ENCODE measurements around the gene CHURC1. TPM values are rescaled to one million over a fixed set of nuclear protein-coding genes. Genes with fewer than 3 reads are reported as not detected.

CHURC1 gene
- total RNA-seq, 4 donors from 2014 or later, result 88.0 to 183 (median 114) TPM

DNA sequence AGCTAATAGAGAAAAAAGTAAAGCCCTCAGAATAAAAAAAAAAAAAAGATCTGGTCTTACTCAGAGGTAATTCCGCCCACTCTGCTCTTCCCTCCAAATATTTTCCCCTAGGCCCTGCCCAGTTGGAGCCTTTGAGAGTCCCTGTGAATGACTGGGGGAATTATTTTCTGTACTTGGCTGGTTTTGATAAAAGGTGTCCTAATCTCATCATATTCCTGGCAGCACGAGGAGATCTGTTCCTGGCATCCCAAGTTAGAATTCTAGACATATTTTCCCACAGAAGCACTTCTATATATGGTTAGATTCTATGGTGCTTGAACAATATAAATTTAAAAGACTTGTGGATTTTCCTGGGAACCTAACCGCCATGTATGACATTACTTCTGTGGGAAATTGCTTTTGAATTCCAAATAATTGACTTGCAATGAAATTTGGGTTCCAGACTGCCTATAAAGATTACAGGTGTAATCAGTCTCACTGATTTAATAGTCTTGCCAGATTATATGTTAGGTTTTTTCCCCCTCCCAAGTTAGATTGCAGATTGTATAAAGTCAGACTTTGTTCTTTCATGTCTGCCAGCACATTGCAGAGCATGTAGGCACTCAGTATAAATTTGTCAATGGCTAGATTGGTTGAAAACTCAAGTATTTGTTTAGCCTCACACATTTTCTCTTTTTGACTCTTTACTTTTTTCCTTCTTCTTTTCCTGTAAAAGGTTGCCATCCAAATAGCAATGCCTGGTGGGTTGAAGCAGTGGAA lies 16.0 kb downstream of the CHURC1 start:
- TF ChIP-seq POLR2AphosphoS5 (IDR thresholded peaks at IDR 0.05), result peak; percentile 58
- TF ChIP-seq, protein P1, sequence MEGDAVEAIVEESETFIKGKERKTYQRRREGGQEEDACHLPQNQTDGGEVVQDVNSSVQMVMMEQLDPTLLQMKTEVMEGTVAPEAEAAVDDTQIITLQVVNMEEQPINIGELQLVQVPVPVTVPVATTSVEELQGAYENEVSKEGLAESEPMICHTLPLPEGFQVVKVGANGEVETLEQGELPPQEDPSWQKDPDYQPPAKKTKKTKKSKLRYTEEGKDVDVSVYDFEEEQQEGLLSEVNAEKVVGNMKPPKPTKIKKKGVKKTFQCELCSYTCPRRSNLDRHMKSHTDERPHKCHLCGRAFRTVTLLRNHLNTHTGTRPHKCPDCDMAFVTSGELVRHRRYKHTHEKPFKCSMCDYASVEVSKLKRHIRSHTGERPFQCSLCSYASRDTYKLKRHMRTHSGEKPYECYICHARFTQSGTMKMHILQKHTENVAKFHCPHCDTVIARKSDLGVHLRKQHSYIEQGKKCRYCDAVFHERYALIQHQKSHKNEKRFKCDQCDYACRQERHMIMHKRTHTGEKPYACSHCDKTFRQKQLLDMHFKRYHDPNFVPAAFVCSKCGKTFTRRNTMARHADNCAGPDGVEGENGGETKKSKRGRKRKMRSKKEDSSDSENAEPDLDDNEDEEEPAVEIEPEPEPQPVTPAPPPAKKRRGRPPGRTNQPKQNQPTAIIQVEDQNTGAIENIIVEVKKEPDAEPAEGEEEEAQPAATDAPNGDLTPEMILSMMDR (IDR thresholded peaks at IDR 0.05), result no peak
- no peak overlapping the region for H3K4me3 ChIP-seq
- no peaks in the 10 kb centered on the region for H3K27me3 ChIP-seq
- no peaks in the 10 kb centered on the region for H3K9me3 ChIP-seq
- peak overlapping the region; percentile 45 to 69 (median 56) for H3K27ac ChIP-seq
- peaks cover 0 to 38% (median 15%) of the 10 kb centered on the region in 3 donors for H3K4me1 ChIP-seq
- ATAC-seq, result peak; percentile 74
- H3K36me3 ChIP-seq, result peaks cover 0 to 84% of the 10 kb centered on the region in 2 donors
- WGBS, 2 donors (ENCODE audit: low coverage in 1 of 2), result 40 to 50% methylated on average over 3 of the region's 3 CpGs

DNA sequence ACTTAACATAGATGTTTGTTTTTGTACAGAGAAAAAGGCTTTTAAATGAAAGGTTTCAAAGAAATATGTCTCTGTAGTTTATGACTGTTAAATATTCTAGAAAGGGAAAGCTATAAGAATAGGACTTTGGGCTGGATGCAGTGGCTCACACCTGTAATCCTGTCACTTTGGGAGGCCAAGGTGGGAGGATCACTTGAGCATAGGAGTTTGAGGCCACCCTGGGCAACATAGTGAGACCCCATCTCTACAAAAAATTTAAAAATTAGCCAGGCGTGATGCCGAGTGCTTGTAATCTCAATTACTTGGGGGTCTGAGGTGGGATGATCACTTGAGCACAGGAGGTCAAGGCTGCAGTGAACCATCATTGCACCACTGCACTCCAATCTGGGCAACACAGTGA lies 16.9 kb downstream of the CHURC1 start:
- H3K4me3 ChIP-seq, result no peak overlapping the region
- H3K4me1 ChIP-seq, result peaks cover 0 to 47% (median 15%) of the 10 kb centered on the region in 3 donors
- no peaks in the 10 kb centered on the region for H3K27me3 ChIP-seq
- peak overlapping the region in 3 of 4 donors; percentile 55 to 69 (median 58) for H3K27ac ChIP-seq
- no peak for ATAC-seq
- H3K9me3 ChIP-seq, result no peaks in the 10 kb centered on the region
- 82 to 88% methylated on average over 2 of the region's 2 CpGs for WGBS, 2 donors (ENCODE audit: low coverage in 1 of 2)
- H3K36me3 ChIP-seq, result peaks cover 0 to 76% of the 10 kb centered on the region in 2 donors
- TF ChIP-seq, protein P1 (IDR thresholded peaks at IDR 0.05), result no peak
- no peak for TF ChIP-seq EP300 (IDR thresholded peaks at IDR 0.05)
- TF ChIP-seq POLR2A (IDR thresholded peaks at IDR 0.05), result no peak
- no peak for TF ChIP-seq POLR2AphosphoS5 (IDR thresholded peaks at IDR 0.05)

DNA sequence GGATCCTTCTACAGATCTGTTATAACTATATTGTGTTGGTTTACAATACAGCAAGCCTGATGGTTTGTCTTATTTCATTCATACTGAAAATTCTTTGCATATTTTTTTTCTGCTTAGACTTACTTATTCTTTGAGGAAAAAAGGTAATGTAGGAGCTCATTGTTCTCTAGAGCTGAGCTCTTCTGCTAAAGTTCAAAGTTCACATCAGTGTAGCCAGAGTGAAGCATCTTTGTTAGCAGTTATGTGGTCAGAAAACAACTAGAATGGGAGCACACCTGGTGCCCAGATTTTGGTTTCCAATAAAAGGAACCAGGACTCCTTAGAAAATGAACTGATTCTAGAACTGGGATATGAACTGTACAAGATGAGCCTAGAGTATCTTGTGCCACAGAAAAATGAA lies 18.0 kb downstream of the CHURC1 start:
- no peaks in the 10 kb centered on the region for H3K27me3 ChIP-seq
- H3K36me3 ChIP-seq, result peaks cover 0 to 65% of the 10 kb centered on the region in 2 donors
- no peak for TF ChIP-seq POLR2A (IDR thresholded peaks at IDR 0.05)
- no peak for TF ChIP-seq POLR2AphosphoS5 (IDR thresholded peaks at IDR 0.05)
- TF ChIP-seq, protein P1 (IDR thresholded peaks at IDR 0.05), result no peak
- TF ChIP-seq EP300 (IDR thresholded peaks at IDR 0.05), result no peak
- H3K4me1 ChIP-seq, result peaks cover 1 to 58% (median 19%) of the 10 kb centered on the region in 3 donors
- H3K4me3 ChIP-seq, result no peak overlapping the region
- H3K9me3 ChIP-seq, result no peaks in the 10 kb centered on the region
- no peak for ATAC-seq
- peak overlapping the region in 1 of 4 donors; percentile 3 for H3K27ac ChIP-seq

DNA sequence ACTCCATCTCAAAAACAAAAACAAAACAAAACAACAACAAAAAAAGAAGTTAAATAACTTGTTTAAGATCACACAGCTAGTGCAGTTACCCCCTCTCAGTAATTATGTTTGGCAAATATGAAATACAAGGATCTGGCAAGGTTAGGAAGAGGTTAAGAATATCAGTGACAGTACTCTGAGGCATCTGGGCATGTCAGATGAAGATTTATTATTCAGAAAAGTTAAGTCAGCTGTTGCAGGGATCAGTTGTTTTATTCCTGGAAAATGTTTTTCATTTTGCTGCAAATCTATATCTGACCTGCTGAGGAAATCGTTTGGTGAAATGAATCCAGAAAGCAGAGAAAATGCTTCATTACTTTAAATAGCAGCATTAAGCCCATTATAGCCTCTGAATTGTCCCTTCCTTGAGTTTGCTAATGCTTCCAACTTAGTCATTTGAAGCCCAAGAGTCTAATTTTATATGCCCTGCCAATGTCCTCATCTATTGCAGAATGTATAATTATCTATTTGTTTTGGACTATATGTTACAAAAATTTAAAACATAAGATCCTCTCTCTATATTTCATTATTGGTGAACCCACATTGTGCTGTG lies 20.2 kb downstream of the CHURC1 start:
- H3K27ac ChIP-seq, result no peak overlapping the region
- H3K27me3 ChIP-seq, result no peaks in the 10 kb centered on the region
- H3K4me1 ChIP-seq, result peaks cover 5 to 48% (median 14%) of the 10 kb centered on the region in 3 donors
- H3K9me3 ChIP-seq, result no peaks in the 10 kb centered on the region
- no peak for ATAC-seq
- TF ChIP-seq POLR2A (IDR thresholded peaks at IDR 0.05) (no peak), EP300 (IDR thresholded peaks at IDR 0.05) (no peak), POLR2AphosphoS5 (IDR thresholded peaks at IDR 0.05) (no peak)
- TF ChIP-seq, protein P1 (IDR thresholded peaks at IDR 0.05), result no peak
- peaks cover 0 to 62% of the 10 kb centered on the region in 2 donors for H3K36me3 ChIP-seq
- no peak overlapping the region for H3K4me3 ChIP-seq
- 44 to 47% methylated on average over 1 of the region's 1 CpG for WGBS, 2 donors (ENCODE audit: low coverage in 1 of 2)

DNA sequence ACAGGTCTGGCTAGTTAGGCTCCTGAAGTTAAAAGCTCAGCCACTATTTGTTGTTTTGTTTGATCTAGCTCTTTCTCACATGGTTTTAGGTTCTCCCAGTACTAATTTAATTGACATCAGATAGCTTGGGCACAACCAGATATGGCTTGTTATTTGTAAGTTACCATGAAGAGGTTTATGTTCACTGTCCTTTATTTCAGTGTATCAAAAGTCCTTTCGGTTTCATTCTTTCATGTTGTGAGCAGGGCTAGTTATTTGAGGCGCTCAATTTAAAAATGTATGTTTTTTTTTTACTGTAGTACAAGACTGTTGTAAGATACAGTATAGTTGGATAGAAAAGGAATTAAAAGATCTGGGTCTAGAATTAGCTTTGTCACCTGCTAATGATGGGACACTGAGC lies 21.3 kb downstream of the CHURC1 start:
- 66% methylated on average over 2 of the region's 2 CpGs; no CpG with 5 or more reads in 1 of the 2 donors for WGBS, 2 donors (ENCODE audit: low coverage in 1 of 2)

More for the DNA sequence above, 21.3 kb downstream of the CHURC1 start:
- H3K27ac ChIP-seq, result no peak overlapping the region
- TF ChIP-seq EP300 (IDR thresholded peaks at IDR 0.05) (no peak), POLR2A (IDR thresholded peaks at IDR 0.05) (no peak), POLR2AphosphoS5 (IDR thresholded peaks at IDR 0.05) (no peak)
- TF ChIP-seq, protein P1 (IDR thresholded peaks at IDR 0.05), result no peak
- H3K36me3 ChIP-seq, result peaks cover 0 to 70% of the 10 kb centered on the region in 2 donors
- peaks cover 5 to 37% (median 9%) of the 10 kb centered on the region in 3 donors for H3K4me1 ChIP-seq
- H3K9me3 ChIP-seq, result no peaks in the 10 kb centered on the region
- no peak for ATAC-seq
- no peak overlapping the region for H3K4me3 ChIP-seq
- H3K27me3 ChIP-seq, result no peaks in the 10 kb centered on the region

All from gastroesophageal sphincter (tissue), 4 donors.